Measurements from ENCODE around the gene FGFR2. TPM values are rescaled to one million over a fixed set of nuclear protein-coding genes. Genes with fewer than 3 reads are reported as not detected.

FGFR2 gene
- total RNA-seq, 5 donors from 2014 or later (not counting 1 experiment from before 2014, with no cell fraction given), result 0.49 to 1.8 (median 0.70) TPM

- H3K27me3 ChIP-seq (replicated peaks in 1 of 2; ENCODE audit: control insufficient read depth in 2 of 2, extremely low read depth in 1 of 2, insufficient read depth in 2 of 2, low read length in 1 of 2), result no peaks in the 10 kb centered on the region
- no peaks in the 10 kb centered on the region for H3K4me1 ChIP-seq (ENCODE audit: control insufficient read depth in 1 of 2, extremely low read depth in 1 of 2, insufficient read depth in 2 of 2, low read length in 2 of 2)
- Mint-ChIP-seq H3K4me1 (peaks cover 0 to under 1% (median 0%) of the 10 kb centered on the region in 3 donors), H3K36me3 (no peaks in the 10 kb centered on the region), H3K4me3 (no peak overlapping the region), H3K27me3 (no peaks in the 10 kb centered on the region), H3K9me3 (peaks cover 0 to 3% (median 0%) of the 10 kb centered on the region in 3 donors), H3K27ac (no peak overlapping the region)
- no peaks in the 10 kb centered on the region for H3K36me3 ChIP-seq (ENCODE audit: control insufficient read depth in 2 of 2, extremely low read depth in 1 of 2, insufficient read depth in 1 of 2, low read length in 1 of 2)
- ChIA-PET CTCF (no interaction called here), POLR2A (no interaction called here)
- 94% methylated on average over 11 of the region's 11 CpGs for WGBS (ENCODE audit: insufficient coverage)
- no peak overlapping the region for H3K4me3 ChIP-seq (ENCODE audit: control insufficient read depth in 1 of 2, extremely low read depth in 1 of 2, low read length in 1 of 2)
- H3K27ac ChIP-seq (ENCODE audit: low read length), result no peak overlapping the region
- no peak for DNase-seq
- no peak for ATAC-seq (replicated peaks in 1 of 4)
- no peaks in the 10 kb centered on the region for H3K9me3 ChIP-seq
Measured at GRCh38 chr10:121531830-121532178, 66.4 kb downstream of the FGFR2 start.

- no peaks in the 10 kb centered on the region for H3K4me1 ChIP-seq (ENCODE audit: control insufficient read depth in 1 of 2, extremely low read depth in 1 of 2, insufficient read depth in 2 of 2, low read length in 2 of 2)
- H3K36me3 ChIP-seq (ENCODE audit: control insufficient read depth in 2 of 2, extremely low read depth in 1 of 2, insufficient read depth in 1 of 2, low read length in 1 of 2), result no peaks in the 10 kb centered on the region
- ChIA-PET CTCF (no interaction called here), POLR2A (no interaction called here)
- no peak overlapping the region for H3K4me3 ChIP-seq (ENCODE audit: control insufficient read depth in 1 of 2, extremely low read depth in 1 of 2, low read length in 1 of 2)
- 84% methylated on average over 5 of the region's 13 CpGs for WGBS (ENCODE audit: insufficient coverage)
- Mint-ChIP-seq H3K9me3 (peaks cover 0 to 3% (median 0%) of the 10 kb centered on the region in 3 donors), H3K4me1 (peaks cover 0 to 2% (median 0%) of the 10 kb centered on the region in 3 donors), H3K4me3 (no peak overlapping the region), H3K27me3 (no peaks in the 10 kb centered on the region), H3K27ac (no peak overlapping the region), H3K36me3 (no peaks in the 10 kb centered on the region)
- H3K27me3 ChIP-seq (replicated peaks in 1 of 2; ENCODE audit: control insufficient read depth in 2 of 2, extremely low read depth in 1 of 2, insufficient read depth in 2 of 2, low read length in 1 of 2), result no peaks in the 10 kb centered on the region
- no peak overlapping the region for H3K27ac ChIP-seq (ENCODE audit: low read length)
- H3K9me3 ChIP-seq, result no peaks in the 10 kb centered on the region
- ATAC-seq (replicated peaks in 1 of 4) (no peak), DNase-seq (no peak)
Measured at GRCh38 chr10:121531076-121531829, 67.0 kb downstream of the FGFR2 start.

DNA sequence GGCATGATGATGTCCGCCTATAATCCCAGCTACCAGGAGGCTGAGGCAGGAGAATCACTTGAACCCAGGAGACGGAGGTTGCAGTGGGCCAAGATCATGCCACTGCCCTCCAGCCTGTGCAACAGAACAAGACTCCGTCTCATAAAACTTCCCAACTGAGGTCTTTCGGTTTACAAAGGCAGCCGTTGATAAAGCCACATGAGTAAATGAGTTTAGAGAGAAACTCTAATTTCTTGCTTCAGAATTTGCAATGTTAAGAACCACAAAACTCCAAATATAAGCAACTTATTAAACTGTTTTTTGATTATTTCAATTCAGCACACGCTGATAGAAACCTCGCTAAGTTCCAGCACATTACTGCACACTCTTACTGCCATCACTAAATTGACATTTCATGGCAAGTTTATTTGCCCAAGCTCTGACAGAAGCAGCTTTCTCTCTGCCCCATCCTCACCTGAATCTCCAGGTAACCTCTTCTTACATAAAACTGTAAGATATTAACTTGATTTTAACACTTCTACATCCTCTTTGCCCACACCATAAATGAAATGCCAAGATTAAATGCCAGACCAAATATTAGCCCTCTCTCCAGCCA lies 67.7 kb downstream of the FGFR2 start:
- Histone ChIP-seq H3K4me3 (ENCODE audit: control insufficient read depth in 1 of 2, extremely low read depth in 1 of 2, low read length in 1 of 2) (no peak overlapping the region), H3K27ac (ENCODE audit: low read length) (no peak overlapping the region), H3K4me1 (ENCODE audit: control insufficient read depth in 1 of 2, extremely low read depth in 1 of 2, insufficient read depth in 2 of 2, low read length in 2 of 2) (no peaks in the 10 kb centered on the region), H3K36me3 (ENCODE audit: control insufficient read depth in 2 of 2, extremely low read depth in 1 of 2, insufficient read depth in 1 of 2, low read length in 1 of 2) (no peaks in the 10 kb centered on the region), H3K27me3 (replicated peaks in 1 of 2; ENCODE audit: control insufficient read depth in 2 of 2, extremely low read depth in 1 of 2, insufficient read depth in 2 of 2, low read length in 1 of 2) (no peaks in the 10 kb centered on the region), H3K9me3 (no peaks in the 10 kb centered on the region)
- H3K27ac Mint-ChIP-seq, result no peak overlapping the region
- peaks cover 0 to 3% (median 0%) of the 10 kb centered on the region in 3 donors for H3K9me3 Mint-ChIP-seq
- H3K4me3 Mint-ChIP-seq, result no peak overlapping the region
- ATAC-seq (replicated peaks in 1 of 4), result no peak
- ChIA-PET POLR2A (no interaction called here), CTCF (no interaction called here)
- H3K4me1 Mint-ChIP-seq, result peaks cover 0 to 2% (median 0%) of the 10 kb centered on the region in 3 donors
- no peaks in the 10 kb centered on the region for H3K27me3 Mint-ChIP-seq
- no peaks in the 10 kb centered on the region for H3K36me3 Mint-ChIP-seq
- 92% methylated on average over 3 of the region's 7 CpGs for WGBS (ENCODE audit: insufficient coverage)
- DNase-seq, result no peak

DNA sequence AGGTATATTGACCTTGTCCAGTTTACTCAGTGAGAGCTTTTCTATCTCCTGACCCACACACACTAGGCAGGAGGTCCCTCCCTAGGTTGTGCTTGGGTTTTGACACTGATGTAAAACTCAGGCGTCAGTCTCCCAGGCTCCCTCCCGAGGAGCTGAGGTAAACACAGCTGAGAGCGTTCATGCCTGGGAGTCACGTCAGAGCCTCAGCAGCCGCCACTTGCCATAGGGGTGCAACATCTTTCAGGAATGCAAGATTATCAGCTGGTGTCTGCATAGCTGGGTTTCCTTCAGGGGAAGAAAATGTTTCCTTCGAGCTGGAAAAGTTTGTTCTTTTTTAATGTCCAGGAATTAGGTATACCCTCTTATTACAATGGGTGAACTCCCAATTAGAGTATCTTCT lies 70.6 kb downstream of the FGFR2 start:
- Histone ChIP-seq H3K4me3 (ENCODE audit: control insufficient read depth in 1 of 2, extremely low read depth in 1 of 2, low read length in 1 of 2) (no peak overlapping the region), H3K27ac (ENCODE audit: low read length) (no peak overlapping the region), H3K4me1 (ENCODE audit: control insufficient read depth in 1 of 2, extremely low read depth in 1 of 2, insufficient read depth in 2 of 2, low read length in 2 of 2) (no peaks in the 10 kb centered on the region), H3K9me3 (no peaks in the 10 kb centered on the region), H3K27me3 (replicated peaks in 1 of 2; ENCODE audit: control insufficient read depth in 2 of 2, extremely low read depth in 1 of 2, insufficient read depth in 2 of 2, low read length in 1 of 2) (peaks cover 0 to 4% of the 10 kb centered on the region in 2 experiments), H3K36me3 (ENCODE audit: control insufficient read depth in 2 of 2, extremely low read depth in 1 of 2, insufficient read depth in 1 of 2, low read length in 1 of 2) (no peaks in the 10 kb centered on the region)
- 90% methylated on average over 3 of the region's 6 CpGs for WGBS (ENCODE audit: insufficient coverage)
- ChIA-PET CTCF (no interaction called here), POLR2A (no interaction called here)
- ATAC-seq (replicated peaks in 1 of 4) (no peak), DNase-seq (no peak)
- no peaks in the 10 kb centered on the region for H3K27me3 Mint-ChIP-seq
- no peaks in the 10 kb centered on the region for H3K36me3 Mint-ChIP-seq
- no peaks in the 10 kb centered on the region for H3K9me3 Mint-ChIP-seq
- no peak overlapping the region for H3K27ac Mint-ChIP-seq
- H3K4me1 Mint-ChIP-seq, result peaks cover 0 to 2% (median 0%) of the 10 kb centered on the region in 3 donors
- H3K4me3 Mint-ChIP-seq, result no peak overlapping the region

- WGBS (ENCODE audit: insufficient coverage), result 29% methylated on average over 2 of the region's 8 CpGs
Measured at GRCh38 chr10:121526801-121527221, 71.4 kb downstream of the FGFR2 start.

DNA sequence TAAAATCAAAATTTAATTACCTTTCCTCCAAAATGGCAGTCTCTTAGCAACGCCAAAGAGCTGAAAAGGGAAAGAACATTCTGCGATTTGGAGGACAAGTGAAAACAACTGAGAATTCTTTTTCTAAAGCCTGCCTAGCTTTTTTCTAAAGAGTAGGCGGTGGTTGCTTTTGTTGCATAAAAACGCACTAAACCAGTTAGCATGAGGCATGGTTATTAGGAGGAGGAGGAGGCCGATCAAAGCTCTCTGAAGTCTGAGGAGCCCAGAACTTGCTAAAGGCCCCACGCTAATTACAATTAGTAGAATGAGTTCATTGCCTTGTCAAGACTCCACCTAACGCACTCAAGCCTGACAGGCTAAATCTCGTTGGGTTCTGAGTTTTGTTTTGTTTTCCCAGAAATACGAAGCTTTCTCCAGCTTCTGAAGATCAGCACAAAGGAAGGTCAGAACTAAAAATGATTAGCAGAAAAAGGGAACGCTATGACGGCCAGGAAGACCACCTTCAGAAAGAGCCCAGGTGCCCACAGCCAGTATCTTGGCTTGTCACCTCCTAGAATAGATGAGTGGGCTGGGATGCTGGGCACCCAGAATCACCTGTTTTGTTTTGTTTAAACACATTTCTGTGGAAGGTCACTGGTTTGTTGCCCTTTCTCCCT lies 72.0 kb downstream of the FGFR2 start:
- 60% methylated on average over 8 of the region's 11 CpGs for WGBS (ENCODE audit: insufficient coverage)
- Histone ChIP-seq H3K4me3 (ENCODE audit: control insufficient read depth in 1 of 2, extremely low read depth in 1 of 2, low read length in 1 of 2) (no peak overlapping the region), H3K9me3 (no peaks in the 10 kb centered on the region), H3K36me3 (ENCODE audit: control insufficient read depth in 2 of 2, extremely low read depth in 1 of 2, insufficient read depth in 1 of 2, low read length in 1 of 2) (no peaks in the 10 kb centered on the region), H3K27me3 (replicated peaks in 1 of 2; ENCODE audit: control insufficient read depth in 2 of 2, extremely low read depth in 1 of 2, insufficient read depth in 2 of 2, low read length in 1 of 2) (peaks cover 0 to 4% of the 10 kb centered on the region in 2 experiments), H3K27ac (ENCODE audit: low read length) (no peak overlapping the region), H3K4me1 (ENCODE audit: control insufficient read depth in 1 of 2, extremely low read depth in 1 of 2, insufficient read depth in 2 of 2, low read length in 2 of 2) (no peaks in the 10 kb centered on the region)
- Mint-ChIP-seq H3K27me3 (no peaks in the 10 kb centered on the region), H3K36me3 (no peaks in the 10 kb centered on the region), H3K9me3 (peaks cover 0 to 2% (median 2%) of the 10 kb centered on the region in 3 donors), H3K4me1 (peaks cover 0 to 2% (median 0%) of the 10 kb centered on the region in 3 donors), H3K27ac (no peak overlapping the region), H3K4me3 (no peak overlapping the region)
- POLR2A ChIA-PET, result interaction anchor here (0.5 to 0.7 kb wide), 2 partner anchors 45 to 583 kb away, joined by 4 read pairs; no protein-coding TSS in a partner anchor
- ATAC-seq (replicated peaks in 1 of 4), result no peak
- CTCF ChIA-PET, result no interaction called here
- DNase-seq, result no peak

More at GRCh38 chr10:121526801-121527221, 71.4 kb downstream of the FGFR2 start:
- Mint-ChIP-seq H3K4me3 (no peak overlapping the region), H3K36me3 (no peaks in the 10 kb centered on the region), H3K9me3 (no peaks in the 10 kb centered on the region), H3K4me1 (peaks cover 0 to 2% (median 0%) of the 10 kb centered on the region in 3 donors), H3K27ac (no peak overlapping the region), H3K27me3 (no peaks in the 10 kb centered on the region)
- H3K27me3 ChIP-seq (replicated peaks in 1 of 2; ENCODE audit: control insufficient read depth in 2 of 2, extremely low read depth in 1 of 2, insufficient read depth in 2 of 2, low read length in 1 of 2), result peaks cover 0 to 4% of the 10 kb centered on the region in 2 experiments
- CTCF ChIA-PET, result no interaction called here
- no peaks in the 10 kb centered on the region for H3K9me3 ChIP-seq
- no peaks in the 10 kb centered on the region for H3K36me3 ChIP-seq (ENCODE audit: control insufficient read depth in 2 of 2, extremely low read depth in 1 of 2, insufficient read depth in 1 of 2, low read length in 1 of 2)
- H3K4me1 ChIP-seq (ENCODE audit: control insufficient read depth in 1 of 2, extremely low read depth in 1 of 2, insufficient read depth in 2 of 2, low read length in 2 of 2), result no peaks in the 10 kb centered on the region
- no peak for ATAC-seq (replicated peaks in 1 of 4)
- POLR2A ChIA-PET, result no interaction called here
- no peak overlapping the region for H3K27ac ChIP-seq (ENCODE audit: low read length)
- no peak overlapping the region for H3K4me3 ChIP-seq (ENCODE audit: control insufficient read depth in 1 of 2, extremely low read depth in 1 of 2, low read length in 1 of 2)
- no peak for DNase-seq
